WTC11 (cell line): Measurements from ENCODE around the gene FTL. TPM values are rescaled to one million over a fixed set of nuclear protein-coding genes. Genes with fewer than 3 reads are reported as not detected.
A peak's percentile ranks its signal among the peaks of the same experiment; 100 is the strongest.

Source experiments
- ATAC-seq: fragments of 200-7000 bp; cut with Tn5 transposase; 2 replicates; pipeline ENCODE4 v1.10.0; 2021; ENCODE audit warnings: mild to moderate bottlenecking, moderate library complexity
- CTCF ChIA-PET: fragments of 300-600 bp; sonication (Branson Sonifier 250); formaldehyde crosslinking; loops from one replicate; lab custom pipeline; 2021; ENCODE audit warnings: antibody characterized with exemption; lab: Charles Lee
- POLR2A ChIA-PET: fragments of 350-600 bp; sonication (Branson Sonifier 250); formaldehyde crosslinking; loops from one replicate; lab custom pipeline; 2021; ENCODE audit warnings: antibody characterized with exemption; lab: Charles Lee
- DNase-seq: peaks from one replicate; pipeline ENCODE4 v3.0.0; 2021; ENCODE audit warnings: low spot score
- H3K27ac Mint-ChIP-seq: 2 replicates; pipeline ENCODE4 v1.8.0; 2021; ENCODE audit warnings: mixed read lengths
- H3K27me3 Mint-ChIP-seq: 2 replicates; pipeline ENCODE4 v1.8.0; 2021; ENCODE audit warnings: low read depth, mild to moderate bottlenecking, moderate library complexity, mixed read lengths
- H3K36me3 Mint-ChIP-seq: 2 replicates; pipeline ENCODE4 v1.8.0; 2021; ENCODE audit warnings: mixed read lengths
- H3K4me1 Mint-ChIP-seq: 2 replicates; pipeline ENCODE4 v1.8.0; 2022; ENCODE audit warnings: mixed read lengths
- H3K4me3 Mint-ChIP-seq: 2 replicates; pipeline ENCODE4 v1.8.0; 2021; ENCODE audit warnings: mild to moderate bottlenecking, moderate library complexity, mixed read lengths
- H3K9me3 Mint-ChIP-seq: 2 replicates; pipeline ENCODE4 v1.8.0; 2021; ENCODE audit warnings: mixed read lengths
- EMX1 ChIP-seq: fragments of 250-450 bp; sonication (Bioruptor Pico); IDR thresholded peaks from 2 replicates; pipeline ENCODE4 v1.8.0; 2021; ENCODE audit warnings: mild to moderate bottlenecking
- ESRRA ChIP-seq: sonication (generic); formaldehyde crosslinking; IDR thresholded peaks from 2 replicates; pipeline ENCODE4 v1.8.1; 2022; ENCODE audit warnings: mild to moderate bottlenecking, missing genetic modification reagents, borderline replicate concordance
- ETV6 ChIP-seq: sonication (generic); formaldehyde crosslinking; IDR thresholded peaks from 2 replicates; pipeline ENCODE4 v1.8.1; 2022; ENCODE audit warnings: mild to moderate bottlenecking, missing genetic modification reagents
- FOXK1 ChIP-seq: sonication (generic); formaldehyde crosslinking; IDR thresholded peaks from 2 replicates; pipeline ENCODE4 v1.8.0; 2022; ENCODE audit warnings: mild to moderate bottlenecking, moderate library complexity, missing genetic modification reagents
- GABPB1 ChIP-seq: sonication (generic); formaldehyde crosslinking; IDR thresholded peaks from 2 replicates; pipeline ENCODE4 v1.8.1; 2023; ENCODE audit warnings: mild to moderate bottlenecking, missing genetic modification reagents
- JUN ChIP-seq: sonication (generic); formaldehyde crosslinking; IDR thresholded peaks from 2 replicates; pipeline ENCODE4 v1.8.0; 2023; ENCODE audit warnings: mild to moderate bottlenecking, missing genetic modification reagents
- NFATC4 ChIP-seq: fragments of 250-450 bp; sonication (Bioruptor Pico); IDR thresholded peaks from 2 replicates; pipeline ENCODE4 v1.9.0; 2021; ENCODE audit warnings: mild to moderate bottlenecking
- NR1H2 ChIP-seq: sonication (generic); formaldehyde crosslinking; IDR thresholded peaks from 2 replicates; pipeline ENCODE4 v1.9.0; 2021; ENCODE audit warnings: mild to moderate bottlenecking, moderate library complexity, missing genetic modification reagents
- OVOL2 ChIP-seq: fragments of 250-450 bp; sonication (Bioruptor Pico); IDR thresholded peaks from 2 replicates; pipeline ENCODE4 v1.9.0; 2021; ENCODE audit warnings: mild to moderate bottlenecking, borderline replicate concordance
- SMAD4 ChIP-seq: sonication (generic); formaldehyde crosslinking; IDR thresholded peaks from 2 replicates; pipeline ENCODE4 v1.8.0; 2022; ENCODE audit warnings: mild to moderate bottlenecking, missing genetic modification reagents
- SP1 ChIP-seq: sonication (generic); formaldehyde crosslinking; conservative IDR thresholded peaks from 2 replicates; pipeline ENCODE4 v1.8.1; 2022; ENCODE audit warnings: missing genetic modification reagents
- ZNF121 ChIP-seq: sonication (generic); formaldehyde crosslinking; IDR thresholded peaks from 2 replicates; pipeline ENCODE4 v1.8.0; 2023; ENCODE audit warnings: missing genetic modification reagents
- ZNF263 ChIP-seq: sonication (generic); formaldehyde crosslinking; IDR thresholded peaks from 2 replicates; pipeline ENCODE4 v1.8.1; 2022; ENCODE audit warnings: low read depth, mild to moderate bottlenecking, moderate library complexity, missing genetic modification reagents
- ZNF317 ChIP-seq: sonication (generic); formaldehyde crosslinking; IDR thresholded peaks from 2 replicates; pipeline ENCODE4 v1.8.1; 2023; ENCODE audit warnings: low read depth, mild to moderate bottlenecking, moderate library complexity, missing genetic modification reagents, borderline replicate concordance
- ZNF416 ChIP-seq: fragments of 250-450 bp; sonication (Bioruptor Pico); IDR thresholded peaks from 2 replicates; pipeline ENCODE4 v1.9.0; 2021; ENCODE audit warnings: mild to moderate bottlenecking, inconsistent platforms
- ZNF423 ChIP-seq: fragments of 250-450 bp; sonication (Bioruptor Pico); IDR thresholded peaks from 2 replicates; pipeline ENCODE4 v2.1.2; 2022; ENCODE audit warnings: mild to moderate bottlenecking, moderate library complexity
- total RNA-seq: library from RNA; stranded (reverse); gene quantifications from 3 replicates; pipeline ENCODE4 v1.2.3, GENCODE V29; 2021
- TF ChIP-seq, protein P1 (sequence below): fragments of 250-450 bp; sonication (Bioruptor Pico); IDR thresholded peaks from 2 replicates; pipeline ENCODE4 v2.1.2; 2022; ENCODE audit warnings: mild to moderate bottlenecking, moderate library complexity
- TF ChIP-seq, protein P2 (sequence below): sonication (generic); formaldehyde crosslinking; IDR thresholded peaks from 2 replicates; pipeline ENCODE4 v1.8.1; 2023; ENCODE audit warnings: mild to moderate bottlenecking, missing genetic modification reagents, moderate library complexity
- TF ChIP-seq, protein P3 (sequence below): sonication (generic); formaldehyde crosslinking; IDR thresholded peaks from 2 replicates; pipeline ENCODE4 v1.8.1; 2022; ENCODE audit warnings: low read depth, mild to moderate bottlenecking, moderate library complexity, missing genetic modification reagents, borderline replicate concordance
- TF ChIP-seq, protein P4 (sequence below): sonication (generic); formaldehyde crosslinking; IDR thresholded peaks from 2 replicates; pipeline ENCODE4 v1.8.1; 2022; ENCODE audit warnings: mild to moderate bottlenecking, moderate library complexity, missing genetic modification reagents
- TF ChIP-seq, protein P5 (sequence below): fragments of 250-450 bp; sonication (Bioruptor Pico); IDR thresholded peaks from 2 replicates; pipeline ENCODE4 v1.9.0; 2021; ENCODE audit warnings: mild to moderate bottlenecking

The FTL gene
- total RNA-seq, 1 experiment from 2014 or later = 1,061 TPM

DNA sequence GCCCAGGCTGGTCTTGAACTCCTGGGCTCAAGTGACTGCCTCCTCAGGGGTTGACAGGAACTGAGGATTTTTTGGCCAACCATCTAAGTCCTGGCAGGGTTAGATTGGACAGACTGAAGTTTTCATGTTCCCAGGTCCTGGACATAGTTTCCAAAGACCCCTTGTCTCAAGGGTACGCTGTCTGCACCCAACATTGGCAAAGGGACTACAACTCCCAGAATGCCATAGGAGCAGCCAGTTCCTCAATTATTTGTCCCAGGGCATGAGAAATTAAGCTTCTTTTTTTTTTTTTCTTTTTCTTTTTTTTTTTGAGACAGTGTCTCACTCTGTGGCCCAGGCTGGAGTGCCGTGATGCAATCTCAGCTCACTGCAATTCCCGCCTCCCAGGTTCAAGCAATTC lies 21.1 kb downstream of the FTL start (continued):
- TF ChIP-seq, protein P1, sequence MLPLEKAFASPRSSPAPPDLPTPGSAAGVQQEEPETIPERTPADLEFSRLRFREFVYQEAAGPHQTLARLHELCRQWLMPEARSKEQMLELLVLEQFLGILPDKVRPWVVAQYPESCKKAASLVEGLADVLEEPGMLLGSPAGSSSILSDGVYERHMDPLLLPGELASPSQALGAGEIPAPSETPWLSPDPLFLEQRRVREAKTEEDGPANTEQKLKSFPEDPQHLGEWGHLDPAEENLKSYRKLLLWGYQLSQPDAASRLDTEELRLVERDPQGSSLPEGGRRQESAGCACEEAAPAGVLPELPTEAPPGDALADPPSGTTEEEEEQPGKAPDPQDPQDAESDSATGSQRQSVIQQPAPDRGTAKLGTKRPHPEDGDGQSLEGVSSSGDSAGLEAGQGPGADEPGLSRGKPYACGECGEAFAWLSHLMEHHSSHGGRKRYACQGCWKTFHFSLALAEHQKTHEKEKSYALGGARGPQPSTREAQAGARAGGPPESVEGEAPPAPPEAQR = no peak
- TF ChIP-seq OVOL2 (CRISPR knock-in tag) (no peak), ZNF423 (CRISPR knock-in tag) (no peak), EMX1 (CRISPR knock-in tag) (no peak)

DNA sequence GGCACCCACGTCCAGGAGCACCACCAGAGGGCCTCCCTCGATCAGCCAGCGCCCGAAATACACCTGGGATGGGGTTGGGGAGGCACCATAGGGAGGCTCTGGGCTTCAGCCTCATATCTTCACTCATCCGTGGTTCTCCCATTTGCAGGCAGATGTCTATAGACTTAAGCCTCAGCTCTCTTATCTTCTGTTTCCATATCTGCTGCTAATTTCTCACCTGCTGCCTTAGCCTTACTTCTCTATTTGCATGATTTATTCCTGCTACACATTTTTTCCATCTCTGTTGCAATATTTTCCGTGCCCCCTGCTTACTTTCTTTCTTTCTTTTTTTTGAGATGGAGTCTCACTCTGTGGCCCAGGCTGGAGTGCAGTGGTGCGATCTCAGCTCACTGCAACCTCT lies 22.2 kb downstream of the FTL start:
- Mint-ChIP-seq H3K9me3 (no peaks in the 10 kb centered on the region), H3K36me3 (peaks cover 41% of the 10 kb centered on the region), H3K27ac (no peak overlapping the region; the same call in 1 of the 2 replicates), H3K4me1 (peaks cover 17% of the 10 kb centered on the region), H3K27me3 (no peaks in the 10 kb centered on the region), H3K4me3 (no peak overlapping the region)
- ChIA-PET POLR2A (no interaction called here), CTCF (interaction anchor here (1.0 to 4.2 kb wide), 7 partner anchors 10 to 238 kb away, joined by 3 to 18 read pairs (median 5); no protein-coding TSS in a partner anchor)
- TF ChIP-seq ZNF263 = no peak
- ATAC-seq = no peak
- DNase-seq = no peak

DNA sequence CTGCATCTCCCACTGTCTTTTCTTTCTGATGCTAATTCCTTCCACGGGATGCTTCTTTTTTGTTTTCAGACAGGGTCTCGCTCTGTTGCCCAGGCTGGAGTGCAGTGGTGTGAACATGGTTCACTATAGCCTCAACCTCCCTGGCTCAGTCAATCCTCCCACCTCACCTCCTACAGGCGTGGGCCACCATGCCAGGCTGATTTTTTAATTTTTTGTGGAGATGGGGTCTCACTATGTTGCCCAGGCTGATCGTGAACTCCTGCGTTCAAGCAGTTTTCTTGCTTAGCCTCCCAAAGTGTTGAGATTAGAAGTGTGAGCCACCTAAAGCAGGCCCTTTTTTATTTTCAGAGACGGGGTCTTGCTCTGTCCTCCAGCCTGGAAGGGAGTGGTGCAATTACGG lies 23.2 kb downstream of the FTL start:
- no peaks in the 10 kb centered on the region for H3K27me3 Mint-ChIP-seq
- H3K9me3 Mint-ChIP-seq = no peaks in the 10 kb centered on the region
- POLR2A ChIA-PET = no interaction called here
- peaks cover 18% of the 10 kb centered on the region for H3K4me1 Mint-ChIP-seq
- H3K36me3 Mint-ChIP-seq = peaks cover 32% of the 10 kb centered on the region
- TF ChIP-seq JUN (CRISPR knock-in tag) (no peak), ZNF121 (peak; percentile 77; the same call in 1 of the 2 replicates), ESRRA (CRISPR knock-in tag) (no peak), ZNF263 (no peak)
- ATAC-seq (no peak), DNase-seq (no peak)
- no peak overlapping the region for H3K4me3 Mint-ChIP-seq
- peak overlapping the region; percentile 85 for H3K27ac Mint-ChIP-seq
- CTCF ChIA-PET = interaction anchor here (4.2 kb wide), 1 partner anchor 17 kb away, joined by 18 read pairs; no protein-coding TSS in a partner anchor

DNA sequence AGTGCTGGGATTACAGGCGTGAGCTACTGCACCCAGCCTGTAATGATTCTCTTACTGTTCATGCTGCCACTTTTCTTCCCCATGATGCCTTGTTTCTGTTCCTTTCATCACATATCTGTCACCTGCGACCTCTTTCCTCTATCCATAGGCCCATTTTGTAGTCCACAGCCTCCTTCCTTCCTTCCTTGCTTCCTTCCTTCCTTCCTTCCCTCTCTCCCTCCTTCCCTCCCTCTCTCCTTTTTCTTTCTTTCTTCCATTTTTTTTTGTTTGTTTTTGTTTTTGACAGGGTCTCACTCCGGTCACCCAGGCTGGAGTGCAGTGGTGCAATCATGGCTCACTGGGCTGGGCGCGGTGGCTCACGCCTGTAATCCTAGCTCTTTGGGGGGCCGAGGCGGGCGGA lies 23.8 kb downstream of the FTL start:
- Mint-ChIP-seq H3K27ac (peak overlapping the region; percentile 36; the same call in 1 of the 2 replicates), H3K4me3 (no peak overlapping the region), H3K9me3 (no peaks in the 10 kb centered on the region)

More for the DNA sequence above, 23.8 kb downstream of the FTL start:
- ATAC-seq = no peak
- Mint-ChIP-seq H3K4me1 (peaks cover 21% of the 10 kb centered on the region), H3K36me3 (peaks cover 30% of the 10 kb centered on the region), H3K27me3 (no peaks in the 10 kb centered on the region)
- CTCF ChIA-PET = interaction anchor here (0.7 to 4.2 kb wide), 2 partner anchors 18 to 29 kb away, joined by 4 to 18 read pairs; no protein-coding TSS in a partner anchor
- no peak for DNase-seq
- POLR2A ChIA-PET = no interaction called here
- TF ChIP-seq GABPB1 = no peak
- TF ChIP-seq ZNF317 (CRISPR knock-in tag) = no peak
- TF ChIP-seq, protein P2, sequence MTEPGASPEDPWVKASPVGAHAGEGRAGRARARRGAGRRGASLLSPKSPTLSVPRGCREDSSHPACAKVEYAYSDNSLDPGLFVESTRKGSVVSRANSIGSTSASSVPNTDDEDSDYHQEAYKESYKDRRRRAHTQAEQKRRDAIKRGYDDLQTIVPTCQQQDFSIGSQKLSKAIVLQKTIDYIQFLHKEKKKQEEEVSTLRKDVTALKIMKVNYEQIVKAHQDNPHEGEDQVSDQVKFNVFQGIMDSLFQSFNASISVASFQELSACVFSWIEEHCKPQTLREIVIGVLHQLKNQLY = no peak
- TF ChIP-seq NFATC4 = no peak
- no peak for TF ChIP-seq ZNF416 (CRISPR knock-in tag)
- no peak for TF ChIP-seq ZNF121
- no peak for TF ChIP-seq SMAD4 (CRISPR knock-in tag)
- no peak for TF ChIP-seq NR1H2 (CRISPR knock-in tag)
- TF ChIP-seq, protein P3, sequence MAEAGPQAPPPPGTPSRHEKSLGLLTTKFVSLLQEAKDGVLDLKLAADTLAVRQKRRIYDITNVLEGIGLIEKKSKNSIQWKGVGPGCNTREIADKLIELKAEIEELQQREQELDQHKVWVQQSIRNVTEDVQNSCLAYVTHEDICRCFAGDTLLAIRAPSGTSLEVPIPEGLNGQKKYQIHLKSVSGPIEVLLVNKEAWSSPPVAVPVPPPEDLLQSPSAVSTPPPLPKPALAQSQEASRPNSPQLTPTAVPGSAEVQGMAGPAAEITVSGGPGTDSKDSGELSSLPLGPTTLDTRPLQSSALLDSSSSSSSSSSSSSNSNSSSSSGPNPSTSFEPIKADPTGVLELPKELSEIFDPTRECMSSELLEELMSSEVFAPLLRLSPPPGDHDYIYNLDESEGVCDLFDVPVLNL (CRISPR knock-in tag) = no peak
- TF ChIP-seq, protein P4, sequence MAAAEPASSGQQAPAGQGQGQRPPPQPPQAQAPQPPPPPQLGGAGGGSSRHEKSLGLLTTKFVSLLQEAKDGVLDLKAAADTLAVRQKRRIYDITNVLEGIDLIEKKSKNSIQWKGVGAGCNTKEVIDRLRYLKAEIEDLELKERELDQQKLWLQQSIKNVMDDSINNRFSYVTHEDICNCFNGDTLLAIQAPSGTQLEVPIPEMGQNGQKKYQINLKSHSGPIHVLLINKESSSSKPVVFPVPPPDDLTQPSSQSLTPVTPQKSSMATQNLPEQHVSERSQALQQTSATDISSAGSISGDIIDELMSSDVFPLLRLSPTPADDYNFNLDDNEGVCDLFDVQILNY (CRISPR knock-in tag) = no peak
- TF ChIP-seq ETV6 (CRISPR knock-in tag) = no peak
- TF ChIP-seq, protein P5, sequence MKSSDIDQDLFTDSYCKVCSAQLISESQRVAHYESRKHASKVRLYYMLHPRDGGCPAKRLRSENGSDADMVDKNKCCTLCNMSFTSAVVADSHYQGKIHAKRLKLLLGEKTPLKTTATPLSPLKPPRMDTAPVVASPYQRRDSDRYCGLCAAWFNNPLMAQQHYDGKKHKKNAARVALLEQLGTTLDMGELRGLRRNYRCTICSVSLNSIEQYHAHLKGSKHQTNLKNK (CRISPR knock-in tag) = no peak
- no peak for TF ChIP-seq SP1
- no peak for TF ChIP-seq EMX1 (CRISPR knock-in tag)
- TF ChIP-seq FOXK1 = no peak
